HCT116 (cell line): Measurements from ENCODE around the gene TRNP1. TPM values are rescaled to one million over a fixed set of nuclear protein-coding genes. Genes with fewer than 3 reads are reported as not detected.

Experiments
- ATAC-seq: fragments of 200-7000 bp; cut with Tn5 transposase; 2 replicates; pipeline ENCODE4 v1.9.1; 2020; ENCODE audit warnings: mild to moderate bottlenecking, moderate library complexity
- BruUV-seq: library from RNA; stranded (reverse); fragments of 400-500 nt; replicated peaks from 2 replicates; lab custom pipeline; 2021; lab: Mats Ljungman, UMichigan
- CTCF ChIA-PET: fragments of 300-600 bp; sonication (Branson Sonifier 250); formaldehyde crosslinking; loops from one replicate; lab custom pipeline; 2021; ENCODE audit warnings: antibody characterized with exemption; lab: Charles Lee
- POLR2A ChIA-PET: fragments of 300-600, 350-600 bp; sonication (Branson Sonifier 250); formaldehyde crosslinking; loops from one replicate; lab custom pipeline; 2021; ENCODE audit warnings: antibody characterized with exemption; lab: Charles Lee
- RAD21 ChIA-PET, 2 experiments: fragments of 300-600 bp; sonication (Branson Sonifier 250); formaldehyde crosslinking; loops; one replicate each; lab custom pipeline; 2023; ENCODE audit warnings: low total read pairs in 2 of 2; ENCODE audit not compliant: uncharacterized antibody in 2 of 2, unreplicated experiment in 2 of 2, low non-redundant PET in 1 of 2; lab: Charles Lee
- DNase-seq: peaks from one replicate; pipeline ENCODE4 v3.0.0-alpha.2; 2010; ENCODE audit warnings: low read depth, low spot score
- H2AFZ ChIP-seq: fragments of 200-600 bp; shearing (Covaris generic), sonication (generic); 2 replicates; pipeline ENCODE4 v1.6.1; 2017; ENCODE audit warnings: low read depth, mixed run types, mixed read lengths, antibody characterized with exemption, low read length; ENCODE audit not compliant: poor library complexity, severe bottlenecking
- H3K27ac ChIP-seq: 2 replicates; pipeline ENCODE4 v1.5.1; 2012; ENCODE audit warnings: low read depth, low read length
- H3K27me3 ChIP-seq: fragments of 200-600 bp; sonication (generic); 2 replicates; pipeline ENCODE4 v1.6.1; 2016; ENCODE audit warnings: mixed run types, low read length, mixed read lengths; ENCODE audit not compliant: insufficient read depth
- H3K36me3 ChIP-seq, 2 experiments: fragments of 200-500 bp in 1 of 2; fragments of 200-600 bp in 1 of 2; sonication (Bioruptor generic) in 1 of 2; sonication (generic) in 1 of 2; 2 replicates each; pipeline versions ENCODE4 v1.5.1 to v1.6.1; 2014 to 2016; ENCODE audit warnings: low read length in 2 of 2, inconsistent platforms in 1 of 2, mixed read lengths in 1 of 2, mixed run types in 1 of 2; ENCODE audit not compliant: insufficient read depth in 2 of 2, control insufficient read depth in 1 of 2
- H3K4me1 ChIP-seq, 2 experiments: fragments of 200-600 bp in 1 of 2; sonication (generic) in 1 of 2; 2 replicates each; pipeline versions ENCODE4 v1.5.1 to v1.6.1; 2012 to 2017; ENCODE audit warnings: low read length in 2 of 2, inconsistent platforms in 1 of 2, mild to moderate bottlenecking in 1 of 2, mixed read lengths in 1 of 2, mixed run types in 1 of 2, moderate library complexity in 1 of 2; ENCODE audit not compliant: insufficient read depth in 2 of 2, control insufficient read depth in 1 of 2
- H3K4me2 ChIP-seq: fragments of 200-600 bp; sonication (generic); 2 replicates; pipeline ENCODE4 v1.6.1; 2017; ENCODE audit warnings: mixed run types, low read length, mixed read lengths
- H3K4me3 ChIP-seq, 2 experiments: fragments of 200-600 bp in 1 of 2; sonication (generic) in 1 of 2; replicated peaks in 1 of 2; 2 replicates each; pipeline ENCODE4 v1.5.1; 2011 to 2016; ENCODE audit warnings: low read length in 2 of 2, control low read depth in 1 of 2, low read depth in 1 of 2, mild to moderate bottlenecking in 1 of 2, mixed read lengths in 1 of 2, mixed run types in 1 of 2
- H3K79me2 ChIP-seq: fragments of 200-600 bp; sonication (generic); 2 replicates; pipeline ENCODE4 v1.6.1; 2017; ENCODE audit warnings: mild to moderate bottlenecking, mixed run types, low read length, moderate library complexity, mixed read lengths; ENCODE audit not compliant: insufficient read depth
- H3K9ac ChIP-seq: fragments of 200-600 bp; sonication (generic); 2 replicates; pipeline ENCODE4 v1.6.1; 2016; ENCODE audit warnings: low read length, mixed read lengths
- H3K9me2 ChIP-seq: fragments of 200-600 bp; sonication (generic), shearing (Covaris generic); 2 replicates; pipeline ENCODE4 v1.6.1; 2017; ENCODE audit warnings: mixed run types, mild to moderate bottlenecking, moderate library complexity; ENCODE audit not compliant: insufficient read depth
- H3K9me3 ChIP-seq, 2 experiments: fragments of 200-500 bp in 1 of 2; fragments of 200-600 bp in 1 of 2; sonication (Bioruptor generic) in 1 of 2; sonication (generic) in 1 of 2; 2 replicates each; pipeline ENCODE4 v1.6.1; 2014 to 2017; ENCODE audit warnings: low read length in 2 of 2, mixed read lengths in 2 of 2, inconsistent platforms in 1 of 2, low read depth in 1 of 2, mild to moderate bottlenecking in 1 of 2, mixed run types in 1 of 2, moderate library complexity in 1 of 2; ENCODE audit not compliant: control insufficient read depth in 1 of 2, insufficient read depth in 1 of 2
- H4K20me1 ChIP-seq: fragments of 200-600 bp; sonication (generic), shearing (Covaris generic); 2 replicates; pipeline ENCODE4 v1.6.1; 2017; ENCODE audit warnings: mixed run types, mild to moderate bottlenecking, moderate library complexity; ENCODE audit not compliant: insufficient read depth
- CBX3 ChIP-seq: IDR thresholded peaks from 2 replicates; pipeline ENCODE4 v1.6.1; 2012; ENCODE audit warnings: low read depth
- EGR1 ChIP-seq: IDR thresholded peaks from 2 replicates; pipeline ENCODE4 v1.6.1; 2012; ENCODE audit warnings: low read depth
- EZH2 ChIP-seq: fragments of 200-600 bp; sonication (generic); IDR thresholded peaks from 2 replicates; pipeline ENCODE4 v1.6.1; 2017; ENCODE audit warnings: antibody characterized with exemption, mixed run types
- FOSL1 ChIP-seq: IDR thresholded peaks from 2 replicates; pipeline ENCODE4 v1.6.1; 2012; ENCODE audit warnings: low read depth
- JUND ChIP-seq: IDR thresholded peaks from 2 replicates; pipeline ENCODE4 v1.6.1; 2012
- POLR2A ChIP-seq: IDR thresholded peaks from 2 replicates; pipeline ENCODE4 v1.7.0; 2011; ENCODE audit warnings: borderline replicate concordance; ENCODE audit not compliant: insufficient read depth, insufficient read length; ENCODE audit errors: extremely low read depth
- SP1 ChIP-seq: IDR thresholded peaks from 2 replicates; pipeline ENCODE4 v1.6.1; 2012; ENCODE audit warnings: low read depth
- SRF ChIP-seq: IDR thresholded peaks from 2 replicates; pipeline ENCODE4 v1.6.1; 2012; ENCODE audit warnings: low read depth
- TCF7L2 ChIP-seq: IDR thresholded peaks from 2 replicates; pipeline ENCODE4 v1.7.0; 2011; ENCODE audit warnings: borderline replicate concordance, inconsistent platforms; ENCODE audit not compliant: insufficient read depth, insufficient read length; ENCODE audit errors: extremely low read depth
- YY1 ChIP-seq: IDR thresholded peaks from 2 replicates; pipeline ENCODE4 v1.6.1; 2011; ENCODE audit warnings: low read length, low read depth, moderate library complexity, mild to moderate bottlenecking; ENCODE audit not compliant: insufficient replicate concordance; ENCODE audit errors: extremely low read depth
- ZFX ChIP-seq: fragments of 450-650 bp; IDR thresholded peaks from 2 replicates; pipeline ENCODE4 v1.6.1; 2017
- ZNF274 ChIP-seq: fragments of 200-500 bp; sonication (Bioruptor generic); IDR thresholded peaks from 2 replicates; pipeline ENCODE4 v1.6.1; 2014; ENCODE audit warnings: mild to moderate bottlenecking, low read depth, low read length, inconsistent platforms
- intact Hi-C: fragments of 100-400 bp; cut with micrococcal nuclease; formaldehyde crosslinking; loops from 2 replicates; pipeline ENCODE4 v1.10.0; 2022
- total RNA-seq: library from RNA; stranded (reverse); gene quantifications from one replicate; pipeline ENCODE4 v1.2.1, GENCODE V29; 2021; ENCODE audit not compliant: unreplicated experiment
- TF ChIP-seq, protein P1 (sequence below): IDR thresholded peaks from 2 replicates; pipeline ENCODE4 v1.6.1; 2011; ENCODE audit warnings: mild to moderate bottlenecking, low read length, moderate library complexity; ENCODE audit not compliant: insufficient replicate concordance; ENCODE audit errors: extremely low read depth
- TF ChIP-seq, protein P2 (sequence below), 3 experiments: fragments of 200-600 bp in 1 of 3; sonication (generic) in 1 of 3; IDR thresholded peaks in 2 of 3; conservative IDR thresholded peaks in 1 of 3; 2 replicates each; pipeline ENCODE4 v1.5.1; 2012 to 2017; ENCODE audit warnings: low read depth in 2 of 3, low read length in 2 of 3, antibody characterized with exemption in 1 of 3, borderline replicate concordance in 1 of 3, control low read depth in 1 of 3, mild to moderate bottlenecking in 1 of 3, mixed read lengths in 1 of 3, mixed run types in 1 of 3, moderate library complexity in 1 of 3; ENCODE audit not compliant: insufficient read depth in 1 of 3
- TF ChIP-seq, protein P3 (sequence below): IDR thresholded peaks from 2 replicates; pipeline ENCODE4 v1.6.1; 2012
- TF ChIP-seq, protein P4 (sequence below): IDR thresholded peaks from 2 replicates; pipeline ENCODE4 v1.6.1; 2012

Gene TRNP1
- total RNA-seq, 1 experiment from 2014 or later = 76.9 TPM

DNA sequence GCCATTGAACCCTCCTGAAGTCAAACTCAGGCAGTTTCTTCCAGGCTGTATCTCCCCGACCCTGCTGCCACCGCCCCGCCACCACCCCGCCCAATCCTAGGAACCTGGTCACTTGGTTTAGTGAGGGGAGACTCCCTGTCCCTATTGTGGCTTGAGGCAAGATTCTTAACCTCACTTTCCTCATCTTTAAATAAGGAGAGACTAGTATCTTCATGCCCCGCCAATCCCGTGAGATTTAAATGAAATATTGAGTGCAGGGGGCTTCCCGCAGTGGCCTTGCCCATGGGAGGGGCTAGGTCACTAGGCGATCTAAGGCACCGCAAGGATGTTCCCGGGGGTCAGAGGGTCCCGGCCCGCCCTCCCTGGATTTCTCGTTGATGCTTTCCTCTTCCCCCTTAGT, 34.2 kb upstream of the TRNP1 start:
- H3K9ac ChIP-seq = peak overlapping the region; percentile 95

More for the DNA sequence above, 34.2 kb upstream of the TRNP1 start:
- Histone ChIP-seq H3K9me2 (no peaks in the 10 kb centered on the region), H2AFZ (no peak overlapping the region), H3K36me3 (no peaks in the 10 kb centered on the region), H3K4me2 (peak overlapping the region; percentile 97), H3K9me3 (no peaks in the 10 kb centered on the region), H3K79me2 (peaks cover 30% of the 10 kb centered on the region), H3K27me3 (no peaks in the 10 kb centered on the region), H4K20me1 (no peaks in the 10 kb centered on the region), H3K27ac (peak overlapping the region; percentile 87; the same call in 1 of the 2 replicates), H3K4me3 (peak overlapping the region; percentile 87 to 96), H3K4me1 (peaks cover 7 to 26% of the 10 kb centered on the region in 2 experiments; a peak in 3 of 4 replicates)
- ATAC-seq = no peak
- intact Hi-C loops = no loop called here
- RAD21 ChIA-PET = no interaction called here
- CTCF ChIA-PET = interaction anchor here (1.5 kb wide), 1 partner anchor 8 kb away, joined by 3 read pairs; no protein-coding TSS in a partner anchor
- TF ChIP-seq SRF (no peak), CBX3 (no peak), EGR1 (no peak), JUND (no peak), EZH2 (no peak), ZNF274 (no peak), FOSL1 (no peak), POLR2A (no peak), TCF7L2 (no peak), SP1 (no peak), ZFX (no peak), YY1 (no peak)
- TF ChIP-seq, protein P1, sequence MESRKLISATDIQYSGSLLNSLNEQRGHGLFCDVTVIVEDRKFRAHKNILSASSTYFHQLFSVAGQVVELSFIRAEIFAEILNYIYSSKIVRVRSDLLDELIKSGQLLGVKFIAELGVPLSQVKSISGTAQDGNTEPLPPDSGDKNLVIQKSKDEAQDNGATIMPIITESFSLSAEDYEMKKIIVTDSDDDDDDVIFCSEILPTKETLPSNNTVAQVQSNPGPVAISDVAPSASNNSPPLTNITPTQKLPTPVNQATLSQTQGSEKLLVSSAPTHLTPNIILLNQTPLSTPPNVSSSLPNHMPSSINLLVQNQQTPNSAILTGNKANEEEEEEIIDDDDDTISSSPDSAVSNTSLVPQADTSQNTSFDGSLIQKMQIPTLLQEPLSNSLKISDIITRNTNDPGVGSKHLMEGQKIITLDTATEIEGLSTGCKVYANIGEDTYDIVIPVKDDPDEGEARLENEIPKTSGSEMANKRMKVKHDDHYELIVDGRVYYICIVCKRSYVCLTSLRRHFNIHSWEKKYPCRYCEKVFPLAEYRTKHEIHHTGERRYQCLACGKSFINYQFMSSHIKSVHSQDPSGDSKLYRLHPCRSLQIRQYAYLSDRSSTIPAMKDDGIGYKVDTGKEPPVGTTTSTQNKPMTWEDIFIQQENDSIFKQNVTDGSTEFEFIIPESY = no peak
- TF ChIP-seq, protein P2, sequence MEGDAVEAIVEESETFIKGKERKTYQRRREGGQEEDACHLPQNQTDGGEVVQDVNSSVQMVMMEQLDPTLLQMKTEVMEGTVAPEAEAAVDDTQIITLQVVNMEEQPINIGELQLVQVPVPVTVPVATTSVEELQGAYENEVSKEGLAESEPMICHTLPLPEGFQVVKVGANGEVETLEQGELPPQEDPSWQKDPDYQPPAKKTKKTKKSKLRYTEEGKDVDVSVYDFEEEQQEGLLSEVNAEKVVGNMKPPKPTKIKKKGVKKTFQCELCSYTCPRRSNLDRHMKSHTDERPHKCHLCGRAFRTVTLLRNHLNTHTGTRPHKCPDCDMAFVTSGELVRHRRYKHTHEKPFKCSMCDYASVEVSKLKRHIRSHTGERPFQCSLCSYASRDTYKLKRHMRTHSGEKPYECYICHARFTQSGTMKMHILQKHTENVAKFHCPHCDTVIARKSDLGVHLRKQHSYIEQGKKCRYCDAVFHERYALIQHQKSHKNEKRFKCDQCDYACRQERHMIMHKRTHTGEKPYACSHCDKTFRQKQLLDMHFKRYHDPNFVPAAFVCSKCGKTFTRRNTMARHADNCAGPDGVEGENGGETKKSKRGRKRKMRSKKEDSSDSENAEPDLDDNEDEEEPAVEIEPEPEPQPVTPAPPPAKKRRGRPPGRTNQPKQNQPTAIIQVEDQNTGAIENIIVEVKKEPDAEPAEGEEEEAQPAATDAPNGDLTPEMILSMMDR (IDR thresholded peaks at IDR 0.05 in 2 of 3, conservative IDR thresholded peaks at IDR 0.05 in 1 of 3; ENCODE audit: borderline replicate concordance in 1 of 3, insufficient read depth in 1 of 3, low read depth in 2 of 3, low read length in 2 of 3) = no peak
- TF ChIP-seq, protein P3, sequence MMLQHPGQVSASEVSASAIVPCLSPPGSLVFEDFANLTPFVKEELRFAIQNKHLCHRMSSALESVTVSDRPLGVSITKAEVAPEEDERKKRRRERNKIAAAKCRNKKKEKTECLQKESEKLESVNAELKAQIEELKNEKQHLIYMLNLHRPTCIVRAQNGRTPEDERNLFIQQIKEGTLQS = no peak
- TF ChIP-seq, protein P4, sequence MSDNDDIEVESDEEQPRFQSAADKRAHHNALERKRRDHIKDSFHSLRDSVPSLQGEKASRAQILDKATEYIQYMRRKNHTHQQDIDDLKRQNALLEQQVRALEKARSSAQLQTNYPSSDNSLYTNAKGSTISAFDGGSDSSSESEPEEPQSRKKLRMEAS = no peak
- DNase-seq = no peak
- POLR2A ChIA-PET = interaction anchor here (1.1 kb wide), 1 partner anchor 34 kb away, joined by 4 read pairs; the partner anchor contains the start of gene TRNP1
- no TSS peak for BruUV-seq
